Measurements from ENCODE around the gene FARS2.

Gene FARS2

DNA sequence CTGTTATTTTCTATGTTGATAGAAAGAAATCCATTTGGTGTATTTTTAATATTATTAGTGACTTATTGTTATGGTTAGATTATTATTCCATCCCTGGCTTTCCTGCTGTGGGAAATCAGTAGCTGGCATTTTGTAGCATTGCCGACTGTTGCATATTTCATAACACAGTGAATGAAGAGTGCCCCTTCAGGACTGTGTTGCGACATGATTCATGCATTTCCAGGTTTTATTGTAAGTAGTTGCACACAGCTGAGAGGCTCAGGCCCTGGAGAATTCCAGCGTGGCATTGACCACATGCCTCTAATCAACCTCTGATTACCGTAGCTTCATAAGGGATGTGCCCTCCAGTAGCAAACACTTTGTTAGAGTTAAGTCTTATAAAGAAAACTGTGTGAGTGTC is 263.9 kb downstream of the FARS2 start:
- H3K4me2 ChIP-seq (ENCODE audit: insufficient read depth, low read length), result no peak overlapping the region
- no peaks in the 10 kb centered on the region; the same call in 1 of the 2 replicates for H4K20me1 ChIP-seq (ENCODE audit: insufficient read depth, low read length)
- no peaks in the 10 kb centered on the region for H3K36me3 ChIP-seq (ENCODE audit: insufficient read depth, low read length)
- H3K79me2 ChIP-seq (ENCODE audit: insufficient read depth, low read length), result no peaks in the 10 kb centered on the region
- ATAC-seq (ENCODE audit: insufficient read depth, low read depth) (no peak), DNase-seq (no peak)
- H3K27ac ChIP-seq (ENCODE audit: low read length), result no peak overlapping the region
- no peak overlapping the region for H3K9ac ChIP-seq (ENCODE audit: low read depth, low read length)
- H3K9me3 ChIP-seq (ENCODE audit: insufficient read depth, low read length, severe bottlenecking), result no peaks in the 10 kb centered on the region
- TF ChIP-seq, protein P1, sequence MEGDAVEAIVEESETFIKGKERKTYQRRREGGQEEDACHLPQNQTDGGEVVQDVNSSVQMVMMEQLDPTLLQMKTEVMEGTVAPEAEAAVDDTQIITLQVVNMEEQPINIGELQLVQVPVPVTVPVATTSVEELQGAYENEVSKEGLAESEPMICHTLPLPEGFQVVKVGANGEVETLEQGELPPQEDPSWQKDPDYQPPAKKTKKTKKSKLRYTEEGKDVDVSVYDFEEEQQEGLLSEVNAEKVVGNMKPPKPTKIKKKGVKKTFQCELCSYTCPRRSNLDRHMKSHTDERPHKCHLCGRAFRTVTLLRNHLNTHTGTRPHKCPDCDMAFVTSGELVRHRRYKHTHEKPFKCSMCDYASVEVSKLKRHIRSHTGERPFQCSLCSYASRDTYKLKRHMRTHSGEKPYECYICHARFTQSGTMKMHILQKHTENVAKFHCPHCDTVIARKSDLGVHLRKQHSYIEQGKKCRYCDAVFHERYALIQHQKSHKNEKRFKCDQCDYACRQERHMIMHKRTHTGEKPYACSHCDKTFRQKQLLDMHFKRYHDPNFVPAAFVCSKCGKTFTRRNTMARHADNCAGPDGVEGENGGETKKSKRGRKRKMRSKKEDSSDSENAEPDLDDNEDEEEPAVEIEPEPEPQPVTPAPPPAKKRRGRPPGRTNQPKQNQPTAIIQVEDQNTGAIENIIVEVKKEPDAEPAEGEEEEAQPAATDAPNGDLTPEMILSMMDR (IDR thresholded peaks at IDR 0.05; ENCODE audit: borderline replicate concordance, extremely low read depth, low read length, poor library complexity, severe bottlenecking), result no peak
- no peak for TF ChIP-seq EZH2 (IDR thresholded peaks at IDR 0.05; ENCODE audit: borderline replicate concordance, low read depth, low read length, severe bottlenecking)
- no peak overlapping the region for H3K4me3 ChIP-seq (ENCODE audit: low read depth in 1 of 2, low read length in 2 of 2)
- no peaks in the 10 kb centered on the region for H3K27me3 ChIP-seq (ENCODE audit: insufficient read depth, low read length, poor library complexity)
- H2AFZ ChIP-seq (ENCODE audit: low read depth, low read length), result no peak overlapping the region
- peaks cover 29% of the 10 kb centered on the region for H3K4me1 ChIP-seq (ENCODE audit: insufficient read depth, low read length)

DNA sequence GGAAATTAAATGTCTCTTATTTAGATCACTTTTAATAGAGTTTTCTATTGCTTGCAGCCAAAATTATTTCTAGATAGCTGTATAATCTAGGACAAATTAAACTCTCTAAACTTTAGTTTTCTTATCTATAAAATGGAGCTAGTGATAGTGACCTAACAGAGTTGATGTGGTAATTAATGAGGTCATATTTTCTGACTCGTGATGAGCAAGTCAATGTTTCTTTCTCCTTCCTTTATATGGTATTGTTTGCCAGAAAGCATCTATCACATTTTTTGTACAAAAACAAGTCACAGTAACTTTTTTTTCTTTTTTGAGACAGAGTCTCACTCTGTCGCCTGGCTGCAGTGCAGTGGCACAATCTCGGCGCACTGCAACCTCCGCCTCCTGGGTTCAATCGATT is 267.7 kb downstream of the FARS2 start:
- TF ChIP-seq, protein P1 (IDR thresholded peaks at IDR 0.05; ENCODE audit: borderline replicate concordance, extremely low read depth, low read length, poor library complexity, severe bottlenecking), result no peak
- TF ChIP-seq EZH2 (IDR thresholded peaks at IDR 0.05; ENCODE audit: borderline replicate concordance, low read depth, low read length, severe bottlenecking), result no peak
- Histone ChIP-seq H3K27me3 (ENCODE audit: insufficient read depth, low read length, poor library complexity) (no peaks in the 10 kb centered on the region), H3K79me2 (ENCODE audit: insufficient read depth, low read length) (no peaks in the 10 kb centered on the region), H3K4me1 (ENCODE audit: insufficient read depth, low read length) (no peaks in the 10 kb centered on the region), H3K9ac (ENCODE audit: low read depth, low read length) (no peak overlapping the region), H3K4me3 (ENCODE audit: low read depth in 1 of 2, low read length in 2 of 2) (no peak overlapping the region), H3K27ac (ENCODE audit: low read length) (no peak overlapping the region), H4K20me1 (ENCODE audit: insufficient read depth, low read length) (no peaks in the 10 kb centered on the region), H3K9me3 (ENCODE audit: insufficient read depth, low read length, severe bottlenecking) (no peaks in the 10 kb centered on the region), H2AFZ (ENCODE audit: low read depth, low read length) (no peak overlapping the region), H3K36me3 (ENCODE audit: insufficient read depth, low read length) (no peaks in the 10 kb centered on the region), H3K4me2 (ENCODE audit: insufficient read depth, low read length) (no peak overlapping the region)
- no peak for DNase-seq
- no peak for ATAC-seq (ENCODE audit: insufficient read depth, low read depth)

- no peaks in the 10 kb centered on the region for H3K79me2 ChIP-seq (ENCODE audit: insufficient read depth, low read length)
- H3K9ac ChIP-seq (ENCODE audit: low read depth, low read length), result no peak overlapping the region
- no peaks in the 10 kb centered on the region for H4K20me1 ChIP-seq (ENCODE audit: insufficient read depth, low read length)
- H3K4me3 ChIP-seq (ENCODE audit: low read depth in 1 of 2, low read length in 2 of 2), result no peak overlapping the region
- H3K4me1 ChIP-seq (ENCODE audit: insufficient read depth, low read length), result no peaks in the 10 kb centered on the region
- H2AFZ ChIP-seq (ENCODE audit: low read depth, low read length), result no peak overlapping the region
- H3K4me2 ChIP-seq (ENCODE audit: insufficient read depth, low read length), result no peak overlapping the region
- H3K9me3 ChIP-seq (ENCODE audit: insufficient read depth, low read length, severe bottlenecking), result no peaks in the 10 kb centered on the region
- H3K36me3 ChIP-seq (ENCODE audit: insufficient read depth, low read length), result no peaks in the 10 kb centered on the region
- no peak overlapping the region for H3K27ac ChIP-seq (ENCODE audit: low read length)
- TF ChIP-seq EZH2 (IDR thresholded peaks at IDR 0.05; ENCODE audit: borderline replicate concordance, low read depth, low read length, severe bottlenecking), result no peak
- TF ChIP-seq, protein P1 (IDR thresholded peaks at IDR 0.05; ENCODE audit: borderline replicate concordance, extremely low read depth, low read length, poor library complexity, severe bottlenecking), result no peak
- ATAC-seq (ENCODE audit: insufficient read depth, low read depth), result no peak
- H3K27me3 ChIP-seq (ENCODE audit: insufficient read depth, low read length, poor library complexity), result no peaks in the 10 kb centered on the region
- no peak for DNase-seq
These were observed 268.4 kb downstream of the FARS2 start for GRCh38 chr6:5529733-5530132.

DNA sequence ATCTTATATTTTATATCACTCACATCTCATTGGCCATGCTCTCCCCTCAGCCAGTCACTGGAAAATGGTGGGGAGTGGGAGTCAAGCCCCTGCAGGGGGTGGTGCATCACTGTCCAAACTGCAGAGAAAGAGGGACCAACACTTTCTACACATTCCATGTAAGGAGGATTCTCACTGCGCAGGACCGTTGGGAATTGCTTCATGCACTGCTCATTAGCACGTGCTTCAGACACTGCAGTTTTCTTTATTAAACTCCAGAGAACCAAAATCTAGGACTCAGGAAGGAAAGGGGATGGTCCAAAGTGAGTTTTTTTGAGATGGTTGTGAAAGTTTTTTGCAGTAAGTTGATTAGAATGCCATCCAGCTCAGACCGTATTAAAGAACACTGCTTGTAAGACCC is 269.8 kb downstream of the FARS2 start:
- no peak overlapping the region for H3K9ac ChIP-seq (ENCODE audit: low read depth, low read length)
- H3K27ac ChIP-seq (ENCODE audit: low read length), result no peak overlapping the region
- H3K4me1 ChIP-seq (ENCODE audit: insufficient read depth, low read length), result no peaks in the 10 kb centered on the region
- H2AFZ ChIP-seq (ENCODE audit: low read depth, low read length), result no peak overlapping the region
- H4K20me1 ChIP-seq (ENCODE audit: insufficient read depth, low read length), result no peaks in the 10 kb centered on the region
- TF ChIP-seq EZH2 (IDR thresholded peaks at IDR 0.05; ENCODE audit: borderline replicate concordance, low read depth, low read length, severe bottlenecking), result no peak
- TF ChIP-seq, protein P1 (IDR thresholded peaks at IDR 0.05; ENCODE audit: borderline replicate concordance, extremely low read depth, low read length, poor library complexity, severe bottlenecking), result no peak
- H3K27me3 ChIP-seq (ENCODE audit: insufficient read depth, low read length, poor library complexity), result no peaks in the 10 kb centered on the region
- DNase-seq, result no peak
- no peaks in the 10 kb centered on the region for H3K79me2 ChIP-seq (ENCODE audit: insufficient read depth, low read length)
- no peak overlapping the region for H3K4me2 ChIP-seq (ENCODE audit: insufficient read depth, low read length)
- H3K4me3 ChIP-seq (ENCODE audit: low read depth in 1 of 2, low read length in 2 of 2), result no peak overlapping the region
- H3K36me3 ChIP-seq (ENCODE audit: insufficient read depth, low read length), result no peaks in the 10 kb centered on the region
- ATAC-seq (ENCODE audit: insufficient read depth, low read depth), result no peak
- H3K9me3 ChIP-seq (ENCODE audit: insufficient read depth, low read length, severe bottlenecking), result no peaks in the 10 kb centered on the region
